Panc1 (cell line): Measurements from ENCODE around the gene NEUROD4. TPM values are rescaled to one million over a fixed set of nuclear protein-coding genes. Genes with fewer than 3 reads are reported as not detected.

ENCODE experiments used
- ATAC-seq: fragments of 200-7000 bp; cut with Tn5 transposase; 2 replicates; pipeline ENCODE4 v1.9.1; 2020; ENCODE audit warnings: mild to moderate bottlenecking, moderate library complexity
- BruUV-seq: library from RNA; stranded (reverse); fragments of 400-500 nt; replicated peaks from 2 replicates; lab custom pipeline; 2021; lab: Mats Ljungman, UMichigan
- CTCF ChIA-PET: fragments of 300-600 bp; sonication (Branson Sonifier 250); formaldehyde crosslinking; loops from one replicate; lab custom pipeline; 2022; ENCODE audit warnings: antibody characterized with exemption; lab: Charles Lee
- POLR2A ChIA-PET: fragments of 300-600 bp; sonication (Branson Sonifier 250); formaldehyde crosslinking; loops from one replicate; lab custom pipeline; 2022; ENCODE audit warnings: antibody characterized with exemption; lab: Charles Lee
- DNase-seq: peaks from one replicate; pipeline ENCODE4 v3.0.0-alpha.2; 2010; ENCODE audit warnings: low read depth, low spot score
- H3K27ac ChIP-seq: 2 replicates; pipeline ENCODE4 v1.5.1; 2011; ENCODE audit warnings: mild to moderate bottlenecking, low read length, inconsistent platforms
- H3K27me3 ChIP-seq: fragments of 200-500 bp; sonication (Bioruptor generic); 2 replicates; pipeline ENCODE4 v1.6.0; 2014; ENCODE audit warnings: low read length, inconsistent platforms; ENCODE audit not compliant: control insufficient read depth, insufficient read depth
- H3K36me3 ChIP-seq: fragments of 200-500 bp; sonication (Bioruptor generic); 2 replicates; pipeline ENCODE4 v1.5.1; 2014; ENCODE audit warnings: inconsistent platforms, mild to moderate bottlenecking, low read length, moderate library complexity; ENCODE audit not compliant: control insufficient read depth, insufficient read depth
- H3K4me1 ChIP-seq: 2 replicates; pipeline ENCODE4 v1.5.1; 2011; ENCODE audit warnings: inconsistent platforms, mild to moderate bottlenecking, low read length, moderate library complexity; ENCODE audit not compliant: control insufficient read depth, insufficient read depth
- H3K4me3 ChIP-seq, 2 experiments: 2 replicates each; pipeline ENCODE4 v1.5.1; 2011 to 2012; ENCODE audit warnings: low read depth in 2 of 2, low read length in 2 of 2, mild to moderate bottlenecking in 2 of 2, inconsistent platforms in 1 of 2, moderate library complexity in 1 of 2
- H3K9me3 ChIP-seq: fragments of 200-500 bp; sonication (Bioruptor generic); 2 replicates; pipeline ENCODE4 v1.5.1; 2014; ENCODE audit warnings: low read depth, mild to moderate bottlenecking, inconsistent platforms, low read length, moderate library complexity; ENCODE audit not compliant: control insufficient read depth, insufficient read depth
- CTCF ChIP-seq: fragments of 450-650 bp; IDR thresholded peaks from 2 replicates; pipeline ENCODE4 v1.5.1; 2017; ENCODE audit warnings: mild to moderate bottlenecking
- POLR2AphosphoS5 ChIP-seq: IDR thresholded peaks from 2 replicates; pipeline ENCODE4 v1.6.1; 2012; ENCODE audit warnings: mild to moderate bottlenecking, low read depth, low read length, moderate library complexity
- SIN3A ChIP-seq: IDR thresholded peaks from 2 replicates; pipeline ENCODE4 v1.6.1; 2012; ENCODE audit warnings: low read depth, mild to moderate bottlenecking, low read length, moderate library complexity, borderline replicate concordance; ENCODE audit not compliant: insufficient read depth
- TCF7L2 ChIP-seq: IDR thresholded peaks from 2 replicates; pipeline ENCODE4 v1.6.1; 2011; ENCODE audit warnings: mild to moderate bottlenecking, low read depth, low read length, inconsistent platforms
- in situ Hi-C: cut with HindIII; loops from 2 replicates; pipeline ENCODE4 v1.10.0; 2016; ENCODE audit warnings: low sequenced_read_pairs, low pct_unique_long_range_greater_than_20kb
- intact Hi-C: fragments of 100-400 bp; cut with micrococcal nuclease; formaldehyde crosslinking; loops from one replicate; pipeline ENCODE4 v1.10.0; 2022; ENCODE audit not compliant: unreplicated experiment
- total RNA-seq: library from RNA; stranded (reverse); gene quantifications from one replicate; pipeline ENCODE4 v1.2.1, GENCODE V29; 2021; ENCODE audit not compliant: unreplicated experiment
- TF ChIP-seq, protein P1 (sequence below), 2 experiments: IDR thresholded peaks; 2 replicates each; pipeline ENCODE4 v1.6.1; 2011 to 2012; ENCODE audit warnings: low read depth in 2 of 2, control low read depth in 1 of 2, low read length in 1 of 2, mild to moderate bottlenecking in 1 of 2, moderate library complexity in 1 of 2; ENCODE audit not compliant: insufficient read depth in 1 of 2

The NEUROD4 gene
- total RNA-seq, 1 experiment from 2014 or later: not detected

DNA sequence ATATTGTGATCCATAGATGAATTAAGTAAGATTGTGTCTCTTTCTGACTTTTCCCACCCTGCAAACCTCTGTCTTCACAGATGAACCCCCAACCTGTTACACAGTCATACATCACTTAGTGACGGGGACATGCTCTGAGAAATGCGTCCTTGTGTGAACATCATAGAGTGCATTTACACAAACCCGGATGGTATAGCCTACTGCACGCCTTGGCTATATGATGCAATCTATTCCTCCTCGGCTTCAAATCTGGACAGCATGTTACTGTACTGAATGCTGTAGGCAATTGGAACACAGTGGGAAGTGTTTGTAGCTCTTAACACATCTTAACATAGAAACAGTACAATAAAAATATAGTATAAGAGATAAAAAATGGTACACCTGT, 27.8 kb upstream of the NEUROD4 start:
- CTCF ChIA-PET: interaction anchor here (0.7 to 2.3 kb wide), 2 partner anchors 76 to 290 kb away, joined by 3 to 16 read pairs; no protein-coding TSS in a partner anchor
- intact Hi-C loops (loop anchor here (5.0 kb wide), 1 partner anchor 150 kb away; no protein-coding TSS in a partner anchor), in situ Hi-C loops (no loop called here)
- POLR2A ChIA-PET: no interaction called here
- DNase-seq (no peak), ATAC-seq (no peak)
- Histone ChIP-seq H3K27ac (no peak overlapping the region), H3K36me3 (no peaks in the 10 kb centered on the region), H3K4me1 (no peaks in the 10 kb centered on the region), H3K9me3 (no peaks in the 10 kb centered on the region), H3K4me3 (no peak overlapping the region), H3K27me3 (peaks cover 20% of the 10 kb centered on the region)
- no TSS peak for BruUV-seq
- no peak for TF ChIP-seq TCF7L2
- TF ChIP-seq POLR2AphosphoS5: no peak
- no peak for TF ChIP-seq CTCF
- no peak for TF ChIP-seq SIN3A
- TF ChIP-seq, protein P1, sequence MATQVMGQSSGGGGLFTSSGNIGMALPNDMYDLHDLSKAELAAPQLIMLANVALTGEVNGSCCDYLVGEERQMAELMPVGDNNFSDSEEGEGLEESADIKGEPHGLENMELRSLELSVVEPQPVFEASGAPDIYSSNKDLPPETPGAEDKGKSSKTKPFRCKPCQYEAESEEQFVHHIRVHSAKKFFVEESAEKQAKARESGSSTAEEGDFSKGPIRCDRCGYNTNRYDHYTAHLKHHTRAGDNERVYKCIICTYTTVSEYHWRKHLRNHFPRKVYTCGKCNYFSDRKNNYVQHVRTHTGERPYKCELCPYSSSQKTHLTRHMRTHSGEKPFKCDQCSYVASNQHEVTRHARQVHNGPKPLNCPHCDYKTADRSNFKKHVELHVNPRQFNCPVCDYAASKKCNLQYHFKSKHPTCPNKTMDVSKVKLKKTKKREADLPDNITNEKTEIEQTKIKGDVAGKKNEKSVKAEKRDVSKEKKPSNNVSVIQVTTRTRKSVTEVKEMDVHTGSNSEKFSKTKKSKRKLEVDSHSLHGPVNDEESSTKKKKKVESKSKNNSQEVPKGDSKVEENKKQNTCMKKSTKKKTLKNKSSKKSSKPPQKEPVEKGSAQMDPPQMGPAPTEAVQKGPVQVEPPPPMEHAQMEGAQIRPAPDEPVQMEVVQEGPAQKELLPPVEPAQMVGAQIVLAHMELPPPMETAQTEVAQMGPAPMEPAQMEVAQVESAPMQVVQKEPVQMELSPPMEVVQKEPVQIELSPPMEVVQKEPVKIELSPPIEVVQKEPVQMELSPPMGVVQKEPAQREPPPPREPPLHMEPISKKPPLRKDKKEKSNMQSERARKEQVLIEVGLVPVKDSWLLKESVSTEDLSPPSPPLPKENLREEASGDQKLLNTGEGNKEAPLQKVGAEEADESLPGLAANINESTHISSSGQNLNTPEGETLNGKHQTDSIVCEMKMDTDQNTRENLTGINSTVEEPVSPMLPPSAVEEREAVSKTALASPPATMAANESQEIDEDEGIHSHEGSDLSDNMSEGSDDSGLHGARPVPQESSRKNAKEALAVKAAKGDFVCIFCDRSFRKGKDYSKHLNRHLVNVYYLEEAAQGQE (IDR thresholded peaks at IDR 0.05; ENCODE audit: insufficient read depth in 1 of 2, low read depth in 2 of 2, low read length in 1 of 2): no peak

DNA sequence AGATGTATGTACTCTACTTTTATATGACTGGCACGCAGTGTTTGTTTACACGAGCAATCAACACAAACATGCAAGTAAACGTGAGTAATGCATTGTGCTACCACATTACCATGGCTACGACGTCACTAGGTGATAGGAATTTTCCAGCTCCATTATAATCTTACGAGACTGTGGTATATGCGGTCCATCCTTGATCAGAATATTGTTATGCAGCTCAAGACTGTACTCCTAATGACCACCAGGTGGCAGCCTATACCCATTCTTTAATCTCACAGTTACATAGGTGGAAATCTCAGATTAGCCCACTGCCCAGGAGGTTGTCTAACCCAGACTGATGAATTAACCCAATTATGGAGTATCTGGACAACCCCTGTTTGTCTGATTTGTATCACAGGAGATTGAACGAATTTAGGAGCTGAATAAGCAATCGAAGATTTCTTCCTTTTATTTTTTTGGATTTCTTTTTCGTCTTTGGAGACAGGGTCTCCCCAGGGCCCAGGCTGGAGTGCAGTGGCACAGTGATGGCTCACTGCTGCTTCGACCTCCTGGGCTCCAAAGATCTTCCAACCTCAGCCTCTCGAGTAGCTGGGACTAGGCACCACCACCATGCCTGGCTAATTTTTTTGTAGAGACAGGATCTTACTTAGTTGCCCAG, 26.5 kb upstream of the NEUROD4 start:
- no peak overlapping the region for H3K4me3 ChIP-seq
- no TSS peak for BruUV-seq
- H3K36me3 ChIP-seq: no peaks in the 10 kb centered on the region
- intact Hi-C loops (loop anchor here (1.0 to 5.0 kb wide), 2 partner anchors 80 to 149 kb away; no protein-coding TSS in a partner anchor), in situ Hi-C loops (no loop called here)
- ChIA-PET CTCF (interaction anchor here (0.6 to 2.3 kb wide), 10 partner anchors 19 to 1725 kb away, joined by 3 to 26 read pairs (median 4); no protein-coding TSS in a partner anchor), POLR2A (no interaction called here)
- no peaks in the 10 kb centered on the region for H3K9me3 ChIP-seq
- DNase-seq: peak; percentile 58
- peaks cover 22% of the 10 kb centered on the region for H3K27me3 ChIP-seq
- H3K27ac ChIP-seq: no peak overlapping the region
- TF ChIP-seq SIN3A (no peak), CTCF (peak; percentile 84)
- peak; percentile 94 for ATAC-seq
- no peaks in the 10 kb centered on the region for H3K4me1 ChIP-seq
